SK-N-SH (cell line): ENCODE data around the gene SEPSECS. TPM values are rescaled to one million over a fixed set of nuclear protein-coding genes. Genes with fewer than 3 reads are reported as not detected.

ENCODE experiments used
- CTCF ChIA-PET: fragments of 300-600, 350-600 bp; formaldehyde crosslinking; extraction: SDS; loops from one replicate; lab custom pipeline; 2021; lab: Yijun Ruan, JAX
- POLR2A ChIA-PET: fragments of 350-600 bp; sonication (Branson Sonifier 250); formaldehyde crosslinking; extraction: SDS; loops from one replicate; lab custom pipeline; 2020; ENCODE audit warnings: antibody characterized with exemption, inconsistent platforms; lab: Yijun Ruan, JAX
- DNase-seq: peaks from one replicate; pipeline ENCODE4 v3.0.0; 2012
- H2AFZ ChIP-seq: fragments of 200-600 bp; sonication (generic); 2 replicates; pipeline ENCODE4 v1.8.1; 2016; ENCODE audit warnings: antibody characterized with exemption, mild to moderate bottlenecking, low read depth
- H3F3A ChIP-seq: fragments of 200-600 bp; sonication (generic); replicated peaks from 2 replicates; pipeline ENCODE3; 2016; ENCODE audit warnings: antibody characterized with exemption, mild to moderate bottlenecking; ENCODE audit not compliant: insufficient read depth
- H3K27ac ChIP-seq, 2 experiments: fragments of 200-500 bp in 1 of 2; fragments of 200-600 bp in 1 of 2; sonication (Bioruptor generic) in 1 of 2; sonication (generic), shearing (Covaris generic) in 1 of 2; 2 replicates each; pipeline versions ENCODE4 v1.5.1 to v1.6.1; 2014 to 2016; ENCODE audit warnings: low read depth in 2 of 2, inconsistent platforms in 1 of 2, low read length in 1 of 2, mild to moderate bottlenecking in 1 of 2, mixed read lengths in 1 of 2
- H3K27me3 ChIP-seq: fragments of 200-600 bp; sonication (generic), shearing (Covaris generic); 2 replicates; pipeline ENCODE4 v1.6.1; 2016; ENCODE audit warnings: mixed run types; ENCODE audit not compliant: insufficient read depth
- H3K36me3 ChIP-seq, 2 experiments: fragments of 200-500 bp in 1 of 2; fragments of 200-600 bp in 1 of 2; sonication (Bioruptor generic) in 1 of 2; sonication (generic) in 1 of 2; replicated peaks in 1 of 2; 2 replicates each; pipeline versions ENCODE3 to v1.5.1; 2014 to 2016; ENCODE audit warnings: low read length in 1 of 2, mild to moderate bottlenecking in 1 of 2; ENCODE audit not compliant: insufficient read depth in 2 of 2, control insufficient read depth in 1 of 2
- H3K4me1 ChIP-seq, 2 experiments: fragments of 200-500 bp in 1 of 2; fragments of 200-600 bp in 1 of 2; sonication (Bioruptor generic) in 1 of 2; sonication (generic), shearing (Covaris generic) in 1 of 2; 2 replicates each; pipeline versions ENCODE4 v1.5.1 to v1.6.1; 2014 to 2016; ENCODE audit warnings: low read depth in 1 of 2, low read length in 1 of 2, mixed run types in 1 of 2; ENCODE audit not compliant: insufficient read depth in 2 of 2, control insufficient read depth in 1 of 2
- H3K4me2 ChIP-seq: fragments of 200-600 bp; sonication (generic), shearing (Covaris generic); 2 replicates; pipeline ENCODE4 v1.6.1; 2017; ENCODE audit warnings: mixed run types
- H3K4me3 ChIP-seq, 2 experiments: fragments of 200-500 bp in 1 of 2; fragments of 200-600 bp in 1 of 2; sonication (Bioruptor generic) in 1 of 2; sonication (generic), shearing (Covaris generic) in 1 of 2; 2 replicates each; pipeline versions ENCODE4 v1.5.1 to v1.8.1; 2014 to 2016; ENCODE audit warnings: low read depth in 2 of 2, inconsistent platforms in 1 of 2, low read length in 1 of 2, mild to moderate bottlenecking in 1 of 2, mixed read lengths in 1 of 2, moderate library complexity in 1 of 2
- H3K79me2 ChIP-seq: fragments of 200-600 bp; sonication (generic); 2 replicates; pipeline ENCODE4 v1.8.1; 2017; ENCODE audit warnings: mild to moderate bottlenecking; ENCODE audit not compliant: insufficient read depth
- H3K9ac ChIP-seq: fragments of 200-600 bp; sonication (generic); 2 replicates; pipeline ENCODE4 v1.6.1; 2017; ENCODE audit warnings: mixed run types
- H3K9me2 ChIP-seq: fragments of 200-600 bp; sonication (generic); 2 replicates; pipeline ENCODE4 v1.6.1; 2017; ENCODE audit warnings: mixed run types
- H3K9me3 ChIP-seq: fragments of 200-600 bp; sonication (generic); 2 replicates; pipeline ENCODE4 v1.6.1; 2017; ENCODE audit warnings: mixed run types, mild to moderate bottlenecking, moderate library complexity
- H4K20me1 ChIP-seq: fragments of 200-600 bp; sonication (generic); 2 replicates; pipeline ENCODE4 v1.6.1; 2017; ENCODE audit warnings: mild to moderate bottlenecking, mixed run types; ENCODE audit not compliant: insufficient read depth
- CHD2 ChIP-seq: fragments of 150-350 bp; IDR thresholded peaks from 2 replicates; pipeline ENCODE4 v1.6.1; 2018; ENCODE audit warnings: low read length; ENCODE audit not compliant: partially characterized antibody
- CTCF ChIP-seq: fragments of 200-600 bp; sonication (generic); IDR thresholded peaks from 2 replicates; pipeline ENCODE4 v1.6.1; 2017; ENCODE audit warnings: antibody characterized with exemption, mild to moderate bottlenecking, moderate library complexity
- ELF1 ChIP-seq: IDR thresholded peaks from 2 replicates; pipeline ENCODE4 v1.4.0; 2012
- FOSL2 ChIP-seq: IDR thresholded peaks from 2 replicates; pipeline ENCODE4 v1.4.0; 2012; ENCODE audit warnings: low read depth, mild to moderate bottlenecking, moderate library complexity, borderline replicate concordance
- FOXJ3 ChIP-seq: sonication (generic); formaldehyde crosslinking; IDR thresholded peaks from 2 replicates; pipeline ENCODE4 v1.5.1; 2020; ENCODE audit warnings: mild to moderate bottlenecking, missing genetic modification reagents
- FOXM1 ChIP-seq: IDR thresholded peaks from 2 replicates; pipeline ENCODE4 v1.4.0; 2012; ENCODE audit warnings: low read depth, mild to moderate bottlenecking
- JUND ChIP-seq: IDR thresholded peaks from 2 replicates; pipeline ENCODE4 v1.4.0; 2012
- MAX ChIP-seq: IDR thresholded peaks from 2 replicates; pipeline ENCODE4 v1.4.0; 2012; ENCODE audit warnings: low read depth
- MEF2A ChIP-seq: IDR thresholded peaks from 2 replicates; pipeline ENCODE4 v1.4.0; 2012; ENCODE audit warnings: low read depth, borderline replicate concordance
- NRF1 ChIP-seq: IDR thresholded peaks from 2 replicates; pipeline ENCODE4 v1.6.1; 2012; ENCODE audit warnings: low read depth, mild to moderate bottlenecking, low read length
- POLR2AphosphoS5 ChIP-seq: IDR thresholded peaks from 2 replicates; pipeline ENCODE4 v1.6.1; 2012; ENCODE audit warnings: low read depth, low read length
- REST ChIP-seq: IDR thresholded peaks from 2 replicates; pipeline ENCODE4 v1.6.1; 2012; ENCODE audit warnings: mild to moderate bottlenecking, low read depth, low read length, moderate library complexity
- RFX5 ChIP-seq: IDR thresholded peaks from 2 replicates; pipeline ENCODE4 v1.6.1; 2012; ENCODE audit warnings: mild to moderate bottlenecking, improper control_type of control experiment, low read length
- TEAD4 ChIP-seq: IDR thresholded peaks from 2 replicates; pipeline ENCODE4 v1.4.0; 2012; ENCODE audit warnings: mild to moderate bottlenecking, borderline replicate concordance; ENCODE audit not compliant: insufficient read depth
- USF1 ChIP-seq: IDR thresholded peaks from 2 replicates; pipeline ENCODE4 v1.4.0; 2012; ENCODE audit warnings: low read depth, borderline replicate concordance
- USF2 ChIP-seq: fragments of 150-350 bp; IDR thresholded peaks from 2 replicates; pipeline ENCODE4 v1.6.1; 2017; ENCODE audit warnings: antibody characterized with exemption, low read length, low read depth, borderline replicate concordance
- YY1 ChIP-seq: IDR thresholded peaks from 2 replicates; pipeline ENCODE4 v1.4.0; 2012; ENCODE audit warnings: low read depth, mild to moderate bottlenecking
- WGBS: methylation state at CpG from one replicate; pipeline ENCODE4 v1.1.6; 2017; ENCODE audit warnings: low lambda C conversion rate; 5-methylcytosine and 5-hydroxymethylcytosine counted together
- polyA plus RNA-seq, 3 experiments: library from polyadenylated mRNA; depleted of rRNA; stranded (reverse); fragments of >200 nt; gene quantifications; 2 replicates each; pipeline ENCODE4 v1.2.3, GENCODE V29; 2012

Gene SEPSECS
- polyA plus RNA-seq, 1 of the 3 experiments (the other 2 are of a cell fraction), result 2.0 TPM

GRCh38 chr4:25207997-25208396 lies 47.7 kb upstream of the SEPSECS start:
- no peaks in the 10 kb centered on the region for H3K79me2 ChIP-seq
- no peaks in the 10 kb centered on the region for H3K9me2 ChIP-seq
- H3K9ac ChIP-seq, result no peak overlapping the region
- H4K20me1 ChIP-seq, result no peaks in the 10 kb centered on the region
- no peak overlapping the region for H2AFZ ChIP-seq
- H3K36me3 ChIP-seq, result no peaks in the 10 kb centered on the region
- no peaks in the 10 kb centered on the region for H3K9me3 ChIP-seq
- ChIA-PET POLR2A (no interaction called here), CTCF (no interaction called here)
- no peak for DNase-seq
- no peaks in the 10 kb centered on the region for H3K4me1 ChIP-seq
- H3K4me3 ChIP-seq, result no peak overlapping the region
- no peak overlapping the region for H3K4me2 ChIP-seq
- no peak overlapping the region for H3K27ac ChIP-seq
- H3K27me3 ChIP-seq, result no peaks in the 10 kb centered on the region
- no peaks in the 10 kb centered on the region for H3F3A ChIP-seq
- TF ChIP-seq POLR2AphosphoS5, result no peak
- WGBS, result 64% methylated on average over 1 of the region's 1 CpG

- Histone ChIP-seq H3F3A (no peaks in the 10 kb centered on the region), H3K9ac (no peak overlapping the region), H3K27me3 (no peaks in the 10 kb centered on the region)
- TF ChIP-seq MEF2A (no peak), TEAD4 (no peak), USF1 (no peak), FOSL2 (no peak), CTCF (no peak), REST (no peak), MAX (no peak), NRF1 (no peak), RFX5 (no peak), USF2 (no peak), POLR2AphosphoS5 (no peak), YY1 (no peak), CHD2 (no peak), FOXJ3 (CRISPR knock-in tag) (no peak), FOXM1 (no peak), ELF1 (no peak), JUND (no peak)
- TF ChIP-seq, all 33 proteins: peak for 0
- WGBS, result 97% methylated on average over 2 of the region's 2 CpGs
- H3K9me3 ChIP-seq, result no peaks in the 10 kb centered on the region
- no peak overlapping the region for H3K27ac ChIP-seq
- no peak for DNase-seq
- H4K20me1 ChIP-seq, result no peaks in the 10 kb centered on the region
- POLR2A ChIA-PET, result no interaction called here
- CTCF ChIA-PET, result interaction anchor here (1.5 kb wide), 1 partner anchor 114 kb away, joined by 4 read pairs; the partner anchor contains the start of gene ZCCHC4
- H3K9me2 ChIP-seq, result no peaks in the 10 kb centered on the region
- H3K4me1 ChIP-seq, result no peaks in the 10 kb centered on the region
- no peak overlapping the region for H2AFZ ChIP-seq
- H3K36me3 ChIP-seq, result no peaks in the 10 kb centered on the region
- H3K4me2 ChIP-seq, result no peak overlapping the region
- H3K4me3 ChIP-seq, result no peak overlapping the region
- H3K79me2 ChIP-seq, result no peaks in the 10 kb centered on the region
Observed at GRCh38 chr4:25198713-25199112, 38.5 kb upstream of the SEPSECS start.
